PC-3 (cell line): ENCODE data around the gene FHAD1. TPM values are rescaled to one million over a fixed set of nuclear protein-coding genes. Genes with fewer than 3 reads are reported as not detected.

Source experiments
- ATAC-seq: fragments of 200-7000 bp; cut with Tn5 transposase; 2 replicates; pipeline ENCODE4 v1.9.1; 2020; ENCODE audit warnings: mild to moderate bottlenecking, moderate library complexity
- BruUV-seq: library from RNA; stranded (reverse); fragments of 400-500 nt; replicated peaks from 2 replicates; lab custom pipeline; 2021; lab: Mats Ljungman, UMichigan
- CTCF ChIA-PET: fragments of 300-600 bp; sonication (Branson Sonifier 250); formaldehyde crosslinking; loops from one replicate; lab custom pipeline; 2022; ENCODE audit warnings: antibody characterized with exemption; lab: Charles Lee
- POLR2A ChIA-PET: fragments of 300-600 bp; sonication (Branson Sonifier 250); formaldehyde crosslinking; loops from one replicate; lab custom pipeline; 2022; ENCODE audit warnings: antibody characterized with exemption; ENCODE audit not compliant: unreplicated experiment; lab: Charles Lee
- DNase-seq: peaks from one replicate; pipeline ENCODE4 v3.0.0-alpha.2; 2015
- H2AFZ ChIP-seq: fragments of 300-600 bp; sonication (generic); 2 replicates; pipeline ENCODE4 v1.6.0; 2016; ENCODE audit warnings: antibody characterized with exemption, low read length
- H3F3A ChIP-seq: fragments of 300-600 bp; sonication (generic); one replicate; pipeline ENCODE4 v1.6.0; 2017; ENCODE audit warnings: antibody characterized with exemption, low read length, control low read depth, mild to moderate bottlenecking; ENCODE audit not compliant: unreplicated experiment
- H3K27ac ChIP-seq: fragments of 300-600 bp; sonication (generic); 2 replicates; pipeline ENCODE4 v1.5.1; 2016; ENCODE audit warnings: mild to moderate bottlenecking, low read length
- H3K27me3 ChIP-seq: fragments of 300-600 bp; sonication (generic); 2 replicates; pipeline ENCODE4 v1.6.1; 2016; ENCODE audit warnings: low read length, mixed read lengths
- H3K36me3 ChIP-seq: fragments of 300-600 bp; sonication (generic); 2 replicates; pipeline ENCODE4 v1.6.1; 2016; ENCODE audit warnings: low read depth, mixed run types, low read length, mixed read lengths
- H3K4me1 ChIP-seq: fragments of 300-600 bp; sonication (generic); 2 replicates; pipeline ENCODE4 v1.5.1; 2016; ENCODE audit warnings: low read length; ENCODE audit not compliant: insufficient read depth
- H3K4me2 ChIP-seq: fragments of 300-600 bp; sonication (generic); 2 replicates; pipeline ENCODE4 v1.6.0; 2016; ENCODE audit warnings: low read length
- H3K4me3 ChIP-seq: fragments of 300-600 bp; sonication (generic); 2 replicates; pipeline ENCODE4 v1.5.1; 2016; ENCODE audit warnings: mild to moderate bottlenecking, low read length, mixed read lengths
- H3K79me2 ChIP-seq: fragments of 300-600 bp; sonication (generic); 2 replicates; pipeline ENCODE4 v1.6.1; 2017; ENCODE audit warnings: low read length, mixed read lengths
- H3K9ac ChIP-seq: fragments of 300-600 bp; sonication (generic); 2 replicates; pipeline ENCODE4 v1.6.0; 2016; ENCODE audit warnings: mild to moderate bottlenecking, low read length
- H3K9me2 ChIP-seq: fragments of 300-600 bp; sonication (generic); replicated peaks from 2 replicates; pipeline ENCODE4 v1.6.1; 2016; ENCODE audit warnings: mixed run types, low read length, mixed read lengths
- H3K9me3 ChIP-seq: fragments of 300-600 bp; sonication (generic); 2 replicates; pipeline ENCODE4 v1.6.1; 2016; ENCODE audit warnings: low read length, mixed read lengths
- H4K20me1 ChIP-seq: fragments of 300-600 bp; sonication (generic); 2 replicates; pipeline ENCODE4 v1.6.1; 2016; ENCODE audit warnings: low read length, mixed read lengths
- EZH2 ChIP-seq: fragments of 300-600 bp; sonication (generic); IDR thresholded peaks from one replicate; pipeline ENCODE4 v1.6.1; 2017; ENCODE audit warnings: antibody characterized with exemption, mild to moderate bottlenecking, low read length; ENCODE audit not compliant: unreplicated experiment
- EZH2phosphoT487 ChIP-seq: fragments of 300-600 bp; sonication (generic); IDR thresholded peaks from 2 replicates; pipeline ENCODE4 v1.6.1; 2018; ENCODE audit warnings: mild to moderate bottlenecking, antibody characterized with exemption, low read length, borderline replicate concordance
- intact Hi-C: fragments of 100-400 bp; cut with micrococcal nuclease; formaldehyde crosslinking; loops from 2 replicates; pipeline ENCODE4 v1.9.0; 2023
- total RNA-seq: library from RNA; depleted of rRNA; stranded (reverse); fragments of >200 nt; gene quantifications from 2 replicates; pipeline ENCODE4 v1.2.3, GENCODE V29; 2014
- TF ChIP-seq, protein P1 (sequence below): fragments of 300-600 bp; sonication (generic); conservative IDR thresholded peaks from 2 replicates; pipeline ENCODE4 v1.5.1; 2017; ENCODE audit warnings: antibody characterized with exemption, low read depth, mild to moderate bottlenecking, low read length

The FHAD1 gene
- total RNA-seq, 1 experiment from 2014 or later = 0.95 TPM

DNA sequence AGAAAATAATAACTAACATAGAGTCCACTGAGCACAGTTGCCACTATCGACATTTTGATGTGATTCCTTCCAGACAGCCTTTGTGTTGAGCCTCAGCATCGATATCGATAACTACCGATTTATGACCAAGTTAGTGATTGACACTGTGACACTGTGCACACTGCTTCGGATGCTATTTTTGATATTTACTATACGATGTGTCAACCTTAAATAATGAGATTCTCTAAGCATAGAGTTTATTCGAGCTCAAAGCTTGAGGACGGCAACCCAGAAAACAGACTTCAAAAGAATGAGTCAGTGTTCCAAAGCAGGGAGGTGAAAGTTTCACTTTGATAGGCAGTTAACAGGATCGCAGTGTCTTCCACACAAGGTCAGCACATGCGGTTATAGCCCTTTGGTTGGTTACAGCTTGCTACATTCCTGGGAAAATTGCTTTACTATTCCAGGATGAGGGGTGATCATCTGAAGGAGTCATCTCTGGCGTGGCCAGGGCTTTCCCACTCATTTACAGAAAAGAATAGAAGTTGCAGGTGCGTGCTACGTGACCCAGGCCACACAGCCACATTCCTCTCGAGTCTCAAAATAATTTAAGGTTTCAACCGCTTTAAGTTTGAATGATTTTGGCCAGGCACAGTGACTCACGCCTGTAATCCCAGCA, 109.1 kb downstream of the FHAD1 start:
- no peaks in the 10 kb centered on the region for H3K9me2 ChIP-seq
- H3K4me3 ChIP-seq = no peak overlapping the region
- no peaks in the 10 kb centered on the region for H3K9me3 ChIP-seq
- intact Hi-C loops = no loop called here
- no peaks in the 10 kb centered on the region; the same call in 1 of the 2 replicates for H3K79me2 ChIP-seq
- no peak overlapping the region for H2AFZ ChIP-seq
- TF ChIP-seq EZH2 (no peak), EZH2phosphoT487 (no peak)
- TF ChIP-seq, protein P1, sequence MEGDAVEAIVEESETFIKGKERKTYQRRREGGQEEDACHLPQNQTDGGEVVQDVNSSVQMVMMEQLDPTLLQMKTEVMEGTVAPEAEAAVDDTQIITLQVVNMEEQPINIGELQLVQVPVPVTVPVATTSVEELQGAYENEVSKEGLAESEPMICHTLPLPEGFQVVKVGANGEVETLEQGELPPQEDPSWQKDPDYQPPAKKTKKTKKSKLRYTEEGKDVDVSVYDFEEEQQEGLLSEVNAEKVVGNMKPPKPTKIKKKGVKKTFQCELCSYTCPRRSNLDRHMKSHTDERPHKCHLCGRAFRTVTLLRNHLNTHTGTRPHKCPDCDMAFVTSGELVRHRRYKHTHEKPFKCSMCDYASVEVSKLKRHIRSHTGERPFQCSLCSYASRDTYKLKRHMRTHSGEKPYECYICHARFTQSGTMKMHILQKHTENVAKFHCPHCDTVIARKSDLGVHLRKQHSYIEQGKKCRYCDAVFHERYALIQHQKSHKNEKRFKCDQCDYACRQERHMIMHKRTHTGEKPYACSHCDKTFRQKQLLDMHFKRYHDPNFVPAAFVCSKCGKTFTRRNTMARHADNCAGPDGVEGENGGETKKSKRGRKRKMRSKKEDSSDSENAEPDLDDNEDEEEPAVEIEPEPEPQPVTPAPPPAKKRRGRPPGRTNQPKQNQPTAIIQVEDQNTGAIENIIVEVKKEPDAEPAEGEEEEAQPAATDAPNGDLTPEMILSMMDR = no peak
- H3K9ac ChIP-seq = peak overlapping the region; percentile 58
- H3F3A ChIP-seq = peaks cover 4% of the 10 kb centered on the region
- DNase-seq = peak; percentile 86
- H3K27ac ChIP-seq = peak overlapping the region; percentile 85
- H4K20me1 ChIP-seq = no peaks in the 10 kb centered on the region
- H3K27me3 ChIP-seq = no peaks in the 10 kb centered on the region
- no TSS peak for BruUV-seq
- peak overlapping the region; percentile 35 for H3K4me2 ChIP-seq
- ATAC-seq = peak; percentile 44
- H3K36me3 ChIP-seq = no peaks in the 10 kb centered on the region
- CTCF ChIA-PET = no interaction called here
- POLR2A ChIA-PET = no interaction called here
- peaks cover 60% of the 10 kb centered on the region for H3K4me1 ChIP-seq

DNA sequence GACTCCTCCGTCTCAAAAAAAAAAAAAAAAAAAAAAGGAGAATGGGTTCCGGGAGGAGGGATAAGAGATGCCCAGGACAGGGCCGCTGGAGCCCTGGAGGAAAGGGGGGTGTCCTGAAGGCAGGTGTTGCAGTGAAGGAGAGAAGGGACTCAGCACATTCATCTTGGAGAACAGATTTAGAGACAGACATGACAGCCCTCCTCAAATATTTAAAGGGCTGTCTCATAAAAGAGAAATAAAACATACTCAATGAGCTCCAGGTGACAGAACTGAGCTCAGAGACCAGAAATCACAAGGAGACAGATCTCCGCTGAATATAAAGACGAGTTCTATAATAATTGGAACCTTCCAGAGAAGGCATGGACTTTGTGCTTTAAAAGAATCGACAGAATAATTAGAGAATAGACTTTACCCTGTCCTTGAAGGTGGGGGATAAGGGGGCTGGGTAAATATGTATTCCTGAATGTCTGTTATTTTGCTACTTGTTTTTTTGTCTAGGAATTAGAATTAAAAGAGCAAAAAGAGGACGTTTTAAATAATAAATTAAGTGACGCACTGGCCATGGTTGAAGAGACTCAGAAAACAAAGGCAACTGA, 110.7 kb downstream of the FHAD1 start:
- Histone ChIP-seq H4K20me1 (no peaks in the 10 kb centered on the region), H3K9ac (peak overlapping the region; percentile 58; the same call in 1 of the 2 replicates), H3K79me2 (no peaks in the 10 kb centered on the region; the same call in 1 of the 2 replicates), H3K36me3 (no peaks in the 10 kb centered on the region), H3K4me3 (no peak overlapping the region), H3K27ac (peak overlapping the region; percentile 85), H3K4me2 (no peak overlapping the region), H3F3A (peaks cover 4% of the 10 kb centered on the region), H3K9me2 (no peaks in the 10 kb centered on the region), H3K9me3 (no peaks in the 10 kb centered on the region), H3K4me1 (peaks cover 46% of the 10 kb centered on the region), H3K27me3 (no peaks in the 10 kb centered on the region), H2AFZ (no peak overlapping the region)
- intact Hi-C loops = no loop called here
- no TSS peak for BruUV-seq
- ChIA-PET CTCF (no interaction called here), POLR2A (no interaction called here)
- TF ChIP-seq, protein P1 = no peak
- TF ChIP-seq EZH2phosphoT487 (no peak), EZH2 (no peak)
- DNase-seq (no peak), ATAC-seq (no peak)

DNA sequence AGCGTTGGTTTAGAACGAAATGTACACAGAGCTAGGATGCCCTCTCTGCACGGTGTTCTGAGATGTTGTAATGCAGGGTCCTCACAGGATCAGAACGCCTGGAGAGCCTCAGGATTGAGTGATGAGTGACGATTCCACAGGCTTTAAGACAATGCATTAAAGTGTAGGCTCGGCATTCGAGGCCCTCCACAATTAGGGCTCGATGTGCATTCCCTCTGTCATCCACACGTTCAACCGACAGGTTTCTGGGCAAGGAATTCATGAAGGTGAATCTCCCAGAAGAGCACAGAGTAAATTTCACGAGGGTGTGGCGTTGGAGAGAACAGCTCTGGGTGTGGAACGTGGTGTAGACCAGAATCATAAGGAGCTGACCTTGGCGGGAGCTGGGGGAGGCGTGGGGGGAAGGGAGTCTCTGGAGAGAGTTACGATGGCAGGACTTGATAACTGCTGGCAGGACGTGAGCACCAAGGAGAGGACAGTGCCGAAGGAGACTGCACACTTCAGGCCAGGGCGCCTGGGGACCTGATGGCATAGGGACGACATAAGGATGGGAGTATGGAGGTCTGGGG, 111.6 kb downstream of the FHAD1 start:
- H3K4me1 ChIP-seq = peaks cover 41% of the 10 kb centered on the region
- TF ChIP-seq, protein P1 = no peak
- TF ChIP-seq EZH2phosphoT487 = no peak
- TF ChIP-seq EZH2 = no peak
- no peak overlapping the region for H2AFZ ChIP-seq
- H3K9me3 ChIP-seq = no peaks in the 10 kb centered on the region
- intact Hi-C loops = no loop called here
- H3K4me3 ChIP-seq = no peak overlapping the region
- DNase-seq = no peak
- no peaks in the 10 kb centered on the region for H3K9me2 ChIP-seq
- no peak for ATAC-seq
- no peak overlapping the region for H3K9ac ChIP-seq
- POLR2A ChIA-PET = no interaction called here
- CTCF ChIA-PET = no interaction called here
- no peaks in the 10 kb centered on the region for H3K79me2 ChIP-seq
- H3K27ac ChIP-seq = no peak overlapping the region
- no peaks in the 10 kb centered on the region for H3K27me3 ChIP-seq
- H3K4me2 ChIP-seq = no peak overlapping the region
- no TSS peak for BruUV-seq
- H3F3A ChIP-seq = peaks cover 4% of the 10 kb centered on the region
- H4K20me1 ChIP-seq = no peaks in the 10 kb centered on the region
- no peaks in the 10 kb centered on the region for H3K36me3 ChIP-seq
